Measurements from ENCODE around the gene CHP1. TPM values are rescaled to one million over a fixed set of nuclear protein-coding genes. Genes with fewer than 3 reads are reported as not detected.

CHP1 gene
- total and polyA plus RNA-seq, 9 of the 15 experiments (the other 6 are each of a cell fraction or from before 2014, with no cell fraction given) = 31.7 to 83.4 (median 67.6) TPM

GRCh38 chr15:41283653-41284426 is 52.8 kb downstream of the CHP1 start (continued):
- TF ChIP-seq ZFX (CRISPR knock-in tag; IDR thresholded peaks at IDR 0.05) = peak; percentile 94
- TF ChIP-seq ZNF551 (CRISPR knock-in tag; IDR thresholded peaks at IDR 0.05) = no peak
- no peak for TF ChIP-seq ZNF3 (CRISPR knock-in tag; IDR thresholded peaks at IDR 0.05)
- peak; percentile 85 for TF ChIP-seq ZBTB7A (IDR thresholded peaks at IDR 0.05; ENCODE audit: borderline replicate concordance, control insufficient read depth, low read depth, low read length)
- no peak for TF ChIP-seq EZH2 (IDR thresholded peaks at IDR 0.05; ENCODE audit: borderline replicate concordance, low read depth, low read length)
- no peak for TF ChIP-seq BHLHE40 (IDR thresholded peaks at IDR 0.05; ENCODE audit: low read length)
- TF ChIP-seq HBP1 (CRISPR knock-in tag; IDR thresholded peaks at IDR 0.05) = no peak
- TF ChIP-seq EP400 (IDR thresholded peaks at IDR 0.05) = peak; percentile 95
- TF ChIP-seq ZHX1 (conservative IDR thresholded peaks at IDR 0.05; ENCODE audit: low read length) = no peak
- no peak for TF ChIP-seq PHTF2 (CRISPR knock-in tag; IDR thresholded peaks at IDR 0.05)
- TF ChIP-seq POLR2G (IDR thresholded peaks at IDR 0.05; ENCODE audit: low read depth, low read length) = peak; percentile 99
- TF ChIP-seq ILF3 (IDR thresholded peaks at IDR 0.05; ENCODE audit: borderline replicate concordance) = no peak
- TF ChIP-seq MTA2 (IDR thresholded peaks at IDR 0.05; ENCODE audit: low read depth) = no peak
- no peak for TF ChIP-seq ZNF324 (CRISPR knock-in tag; IDR thresholded peaks at IDR 0.05)
- TF ChIP-seq SIN3B (IDR thresholded peaks at IDR 0.05; ENCODE audit: low read depth) = peak; percentile 76; the same call in 1 of the 2 replicates
- TF ChIP-seq NFE2L1 (tag; IDR thresholded peaks at IDR 0.05; ENCODE audit: borderline replicate concordance, low read depth) = no peak
- TF ChIP-seq, protein P1, sequence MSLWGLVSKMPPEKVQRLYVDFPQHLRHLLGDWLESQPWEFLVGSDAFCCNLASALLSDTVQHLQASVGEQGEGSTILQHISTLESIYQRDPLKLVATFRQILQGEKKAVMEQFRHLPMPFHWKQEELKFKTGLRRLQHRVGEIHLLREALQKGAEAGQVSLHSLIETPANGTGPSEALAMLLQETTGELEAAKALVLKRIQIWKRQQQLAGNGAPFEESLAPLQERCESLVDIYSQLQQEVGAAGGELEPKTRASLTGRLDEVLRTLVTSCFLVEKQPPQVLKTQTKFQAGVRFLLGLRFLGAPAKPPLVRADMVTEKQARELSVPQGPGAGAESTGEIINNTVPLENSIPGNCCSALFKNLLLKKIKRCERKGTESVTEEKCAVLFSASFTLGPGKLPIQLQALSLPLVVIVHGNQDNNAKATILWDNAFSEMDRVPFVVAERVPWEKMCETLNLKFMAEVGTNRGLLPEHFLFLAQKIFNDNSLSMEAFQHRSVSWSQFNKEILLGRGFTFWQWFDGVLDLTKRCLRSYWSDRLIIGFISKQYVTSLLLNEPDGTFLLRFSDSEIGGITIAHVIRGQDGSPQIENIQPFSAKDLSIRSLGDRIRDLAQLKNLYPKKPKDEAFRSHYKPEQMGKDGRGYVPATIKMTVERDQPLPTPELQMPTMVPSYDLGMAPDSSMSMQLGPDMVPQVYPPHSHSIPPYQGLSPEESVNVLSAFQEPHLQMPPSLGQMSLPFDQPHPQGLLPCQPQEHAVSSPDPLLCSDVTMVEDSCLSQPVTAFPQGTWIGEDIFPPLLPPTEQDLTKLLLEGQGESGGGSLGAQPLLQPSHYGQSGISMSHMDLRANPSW (CRISPR knock-in tag; IDR thresholded peaks at IDR 0.05) = no peak
- peak; percentile 96 for TF ChIP-seq ASH1L (IDR thresholded peaks at IDR 0.05; ENCODE audit: borderline replicate concordance, low read depth, partially characterized antibody)

Data from K562 (cell line).